Measurements from ENCODE around the gene DBH.

GRCh38 chr9:133614678-133615077 is 21.5 kb upstream of the DBH start:
- TF ChIP-seq SMAD9 (CRISPR knock-in tag; IDR thresholded peaks at IDR 0.05): no peak
- TF ChIP-seq CSRNP1 (CRISPR knock-in tag; IDR thresholded peaks at IDR 0.05): no peak
- TF ChIP-seq IRF2 (CRISPR knock-in tag; IDR thresholded peaks at IDR 0.05): no peak

Measured in HepG2 (cell line).